B cell (primary cell): ENCODE measurements around the gene C9orf40. TPM values are rescaled to one million over a fixed set of nuclear protein-coding genes. Genes with fewer than 3 reads are reported as not detected.

Experiments used
- ATAC-seq: fragments of 200-7000 bp; cut with Tn5 transposase; one replicate; pipeline ENCODE4 v1.10.0; 2021; ENCODE audit warnings: low read depth, mild to moderate bottlenecking, moderate number of reproducible peaks, moderate library complexity
- CTCF ChIA-PET: fragments of 350-600 bp; sonication (Branson Sonifier 250); formaldehyde crosslinking; loops from one replicate; lab custom pipeline; 2021; ENCODE audit warnings: antibody characterized with exemption, inconsistent platforms; lab: Charles Lee
- POLR2A ChIA-PET: fragments of 350-600 bp; sonication (Branson Sonifier 250); formaldehyde crosslinking; loops from one replicate; lab custom pipeline; 2021; ENCODE audit warnings: antibody characterized with exemption; lab: Charles Lee
- DNase-seq: peaks from one replicate; pipeline ENCODE4 v3.0.0; 2013
- H2AFZ ChIP-seq: 2 replicates; pipeline ENCODE4 v1.6.1; 2012; ENCODE audit warnings: mild to moderate bottlenecking, low read depth, low read length; ENCODE audit not compliant: insufficient read depth, poor library complexity, severe bottlenecking
- H3K27ac ChIP-seq, 2 donors: 1 replicate in 1 of 2; 2 replicates in 1 of 2; pipeline ENCODE4 v1.5.1; 2012 to 2013; ENCODE audit warnings: low read length in 2 of 2, mild to moderate bottlenecking in 2 of 2, moderate library complexity in 1 of 2
- H3K27me3 ChIP-seq, 4 experiments: fragments of 200-600 bp in 1 of 4; sonication (generic) in 1 of 4; replicated peaks in 1 of 4; 1 replicate in 2 of 4; 2 replicates in 2 of 4; pipeline versions ENCODE4 v1.6.1 to v1.7.0; 2013 to 2016; ENCODE audit warnings: low read length in 3 of 4, mild to moderate bottlenecking in 2 of 4, mixed read lengths in 1 of 4, moderate library complexity in 1 of 4; ENCODE audit not compliant: insufficient read depth in 4 of 4, control insufficient read depth in 3 of 4; ENCODE audit errors: control extremely low read depth in 1 of 4
- H3K36me3 ChIP-seq, 2 experiments: replicated peaks in 1 of 2; 1 replicate in 1 of 2; 2 replicates in 1 of 2; pipeline versions ENCODE4 v1.6.1 to v1.7.1; 2013; ENCODE audit warnings: low read length in 1 of 2; ENCODE audit not compliant: insufficient read depth in 2 of 2, control insufficient read depth in 1 of 2; ENCODE audit errors: control extremely low read depth in 1 of 2, extremely low read depth in 1 of 2
- H3K4me1 ChIP-seq, 2 donors: fragments of 200-600 bp in 1 of 2; sonication (generic) in 1 of 2; 1 replicate in 1 of 2; 2 replicates in 1 of 2; pipeline versions ENCODE4 v1.5.1 to v1.6.1; 2013 to 2017; ENCODE audit warnings: low read length in 2 of 2; ENCODE audit not compliant: control insufficient read depth in 2 of 2, insufficient read depth in 2 of 2
- H3K4me2 ChIP-seq: replicated peaks from 2 replicates; pipeline ENCODE3; 2012; ENCODE audit warnings: mild to moderate bottlenecking, low read depth, low read length; ENCODE audit not compliant: poor library complexity, severe bottlenecking
- H3K4me3 ChIP-seq, 5 experiments: fragments of 200-600 bp in 1 of 5; sonication (generic) in 1 of 5; 1 replicate in 3 of 5; 2 replicates in 2 of 5; pipeline versions ENCODE4 v1.5.1 to v1.7.0; 2011 to 2016; ENCODE audit warnings: low read length in 4 of 5, mild to moderate bottlenecking in 4 of 5, low read depth in 2 of 5, control low read depth in 1 of 5, moderate library complexity in 1 of 5; ENCODE audit not compliant: insufficient read depth in 1 of 5; ENCODE audit errors: control extremely low read depth in 1 of 5, extremely low read depth in 1 of 5
- H3K79me2 ChIP-seq: fragments of 200-600 bp; sonication (generic); one replicate; pipeline ENCODE4 v1.6.0; 2016; ENCODE audit warnings: low read length; ENCODE audit not compliant: control insufficient read depth, insufficient read depth
- H3K9ac ChIP-seq: fragments of 200-600 bp; sonication (generic); 2 replicates; pipeline ENCODE4 v1.6.1; 2017; ENCODE audit warnings: mild to moderate bottlenecking, low read length, moderate library complexity
- H3K9me3 ChIP-seq, 3 donors: one replicate each; pipeline versions ENCODE4 v1.6.1 to v1.7.1; 2013; ENCODE audit warnings: low read length in 2 of 3; ENCODE audit not compliant: control insufficient read depth in 2 of 3, insufficient read depth in 1 of 3; ENCODE audit errors: control extremely low read depth in 1 of 3
- H4K20me1 ChIP-seq: 2 replicates; pipeline ENCODE4 v1.6.0; 2012; ENCODE audit warnings: mild to moderate bottlenecking, low read length; ENCODE audit not compliant: insufficient read depth, control insufficient read depth, poor library complexity, severe bottlenecking
- H3K27ac Mint-ChIP-seq: one replicate; pipeline ENCODE4 v1.8.0; 2021; ENCODE audit warnings: mixed read lengths
- H3K27me3 Mint-ChIP-seq: one replicate; pipeline ENCODE4 v1.8.0; 2021; ENCODE audit warnings: mixed read lengths
- H3K4me1 Mint-ChIP-seq: one replicate; pipeline ENCODE4 v1.8.0; 2021; ENCODE audit warnings: mixed read lengths
- H3K4me3 Mint-ChIP-seq: one replicate; pipeline ENCODE4 v1.8.0; 2021; ENCODE audit warnings: mixed read lengths
- H3K9me3 Mint-ChIP-seq: one replicate; pipeline ENCODE4 v1.8.0; 2022; ENCODE audit warnings: mixed read lengths; ENCODE audit not compliant: insufficient read depth
- CTCF ChIP-seq: fragments of 200-600 bp; IDR thresholded peaks from one replicate; pipeline ENCODE4 v1.8.0; 2022; ENCODE audit warnings: antibody characterized with exemption, mild to moderate bottlenecking
- EZH2 ChIP-seq: IDR thresholded peaks from 2 replicates; pipeline ENCODE4 v1.6.1; 2012; ENCODE audit warnings: borderline replicate concordance, low read depth, mild to moderate bottlenecking, moderate library complexity, low read length; ENCODE audit not compliant: insufficient read depth, poor library complexity, severe bottlenecking
- WGBS: methylation state at CpG from one replicate; pipeline ENCODE4 v1.1.5; 2013; ENCODE audit warnings: missing lambda C conversion rate; ENCODE audit not compliant: insufficient coverage; 5-methylcytosine and 5-hydroxymethylcytosine counted together
- intact Hi-C: fragments of 100-400 bp; cut with micrococcal nuclease; formaldehyde crosslinking; loops from one replicate; pipeline ENCODE4 v1.10.0; 2022
- polyA plus RNA-seq: library from polyadenylated mRNA; depleted of rRNA; stranded (reverse); fragments of >200 nt; gene quantifications from 2 replicates; pipeline ENCODE4 v1.2.3, GENCODE V29; 2012
- total RNA-seq, 2 donors: library from RNA; stranded (reverse); fragments of 120-200 nt in 1 of 2; gene quantifications; 1 replicate in 1 of 2; 2 replicates in 1 of 2; pipeline versions ENCODE4 v1.2.3 to v1.2.4, GENCODE V29; 2013 to 2022

Gene C9orf40
- total and polyA plus RNA-seq, 2 donors (not counting 1 experiment from before 2014, with no cell fraction given) = 2.6 to 5.0 TPM

GRCh38 chr9:74951107-74951720 is 1.5 kb downstream of the C9orf40 start:
- Histone ChIP-seq H3K27me3 (no peaks in the 10 kb centered on the region), H4K20me1 (no peaks in the 10 kb centered on the region), H3K9ac (peak overlapping the region; percentile 86), H3K27ac (peak overlapping the region; percentile 80 to 86), H3K4me2 (peak overlapping the region; percentile 81), H3K79me2 (peaks cover 12% of the 10 kb centered on the region), H2AFZ (peak overlapping the region; percentile 82), H3K36me3 (no peaks in the 10 kb centered on the region), H3K9me3 (no peaks in the 10 kb centered on the region), H3K4me3 (peak overlapping the region; percentile 65 to 91 (median 84)), H3K4me1 (peaks cover 9 to 15% of the 10 kb centered on the region in 2 donors)
- DNase-seq = no peak
- Mint-ChIP-seq H3K27me3 (no peaks in the 10 kb centered on the region), H3K9me3 (no peaks in the 10 kb centered on the region), H3K27ac (peak overlapping the region; percentile 95), H3K4me3 (peak overlapping the region; percentile 95), H3K4me1 (peaks cover 19% of the 10 kb centered on the region)
- ChIA-PET POLR2A (interaction anchor here (3.1 kb wide), 1 partner anchor 77 kb away, joined by 10 read pairs; the partner anchor contains the start of gene CARNMT1), CTCF (interaction anchor here (0.7 to 4.2 kb wide), 14 partner anchors 11 to 177 kb away, joined by 3 to 39 read pairs (median 3); partner anchors contain the start of genes CARNMT1, NMRK1 and OSTF1)
- no peak for ATAC-seq
- TF ChIP-seq EZH2 (no peak), CTCF (no peak)
- intact Hi-C loops = loop anchor here (1.0 to 10.0 kb wide), 2 partner anchors 174 to 1444 kb away; partner anchors contain the start of gene RFK
- WGBS = 72% methylated on average over 17 of the region's 21 CpGs
